Measurements from ENCODE around the gene CTRL.

Gene CTRL

GRCh38 chr16:67963292-67963661 lies 31.6 kb upstream of the CTRL start:
- DNase-seq (ENCODE audit: low read depth in 2 of 2): no peak

GRCh38 chr16:67962135-67962534 lies 30.5 kb upstream of the CTRL start:
- DNase-seq (ENCODE audit: low read depth in 2 of 2): no peak

- no peak for DNase-seq (ENCODE audit: low read depth in 2 of 2)
These were observed 29.9 kb upstream of the CTRL start for GRCh38 chr16:67961551-67961957.

GRCh38 chr16:67959536-67960329 lies 28.1 kb upstream of the CTRL start:
- DNase-seq (ENCODE audit: low read depth in 2 of 2): no peak

GRCh38 chr16:67957622-67958021 lies 26.0 kb upstream of the CTRL start:
- no peak for DNase-seq (ENCODE audit: low read depth in 2 of 2)

- no peak for DNase-seq (ENCODE audit: low read depth in 2 of 2)
These were observed 22.9 kb upstream of the CTRL start for GRCh38 chr16:67954421-67955196.

- DNase-seq (ENCODE audit: low read depth in 2 of 2): no peak
These were observed 22.1 kb upstream of the CTRL start for GRCh38 chr16:67953641-67954375.

GRCh38 chr16:67951485-67951884 lies 19.8 kb upstream of the CTRL start:
- DNase-seq (ENCODE audit: low read depth in 2 of 2): no peak

GRCh38 chr16:67950335-67950843 lies 18.7 kb upstream of the CTRL start:
- no peak for DNase-seq (ENCODE audit: low read depth in 2 of 2)

GRCh38 chr16:67949645-67950044 lies 18.0 kb upstream of the CTRL start:
- no peak for DNase-seq (ENCODE audit: low read depth in 2 of 2)

- no peak for DNase-seq (ENCODE audit: low read depth in 2 of 2)
These were observed 16.4 kb upstream of the CTRL start for GRCh38 chr16:67948015-67948414.

GRCh38 chr16:67946966-67947558 lies 15.4 kb upstream of the CTRL start:
- DNase-seq (ENCODE audit: low read depth in 2 of 2): no peak

- DNase-seq (ENCODE audit: low read depth in 2 of 2): no peak
These were observed 14.5 kb upstream of the CTRL start for GRCh38 chr16:67946128-67946569.

- no peak for DNase-seq (ENCODE audit: low read depth in 2 of 2)
These were observed 13.8 kb upstream of the CTRL start for GRCh38 chr16:67945392-67945933.

- DNase-seq (ENCODE audit: low read depth in 2 of 2): no peak
These were observed 13.2 kb upstream of the CTRL start for GRCh38 chr16:67944690-67945391.

- DNase-seq (ENCODE audit: low read depth in 2 of 2): no peak
These were observed 12.2 kb upstream of the CTRL start, which contains the start of gene LCAT for GRCh38 chr16:67943619-67944504. LCAT (minus strand) TSS chr16:67944120; CDS start chr16:67944101, 19 bp downstream.

GRCh38 chr16:67943256-67943618 lies 11.6 kb upstream of the CTRL start:
- DNase-seq (ENCODE audit: low read depth in 2 of 2): no peak

GRCh38 chr16:67942510-67943255 lies 11.0 kb upstream of the CTRL start:
- DNase-seq (ENCODE audit: low read depth in 2 of 2): no peak

- no peak for DNase-seq (ENCODE audit: low read depth in 2 of 2)
These were observed 10.5 kb upstream of the CTRL start for GRCh38 chr16:67942200-67942509.
